Activated effector memory CD4-positive, alpha-beta T cell treated with Interleukin-2 at 50 U/mL for 16 hours (primary cell): ENCODE measurements around the gene VAC14.

Source experiments
- DNase-seq: peaks from one replicate; pipeline ENCODE4 v3.0.0-alpha.2; 2020

Gene VAC14

GRCh38 chr16:70721202-70721963, 79.6 kb downstream of the VAC14 start:
- no peak for DNase-seq

- no peak for DNase-seq
Measured at GRCh38 chr16:70720425-70721201, 80.3 kb downstream of the VAC14 start.

DNA sequence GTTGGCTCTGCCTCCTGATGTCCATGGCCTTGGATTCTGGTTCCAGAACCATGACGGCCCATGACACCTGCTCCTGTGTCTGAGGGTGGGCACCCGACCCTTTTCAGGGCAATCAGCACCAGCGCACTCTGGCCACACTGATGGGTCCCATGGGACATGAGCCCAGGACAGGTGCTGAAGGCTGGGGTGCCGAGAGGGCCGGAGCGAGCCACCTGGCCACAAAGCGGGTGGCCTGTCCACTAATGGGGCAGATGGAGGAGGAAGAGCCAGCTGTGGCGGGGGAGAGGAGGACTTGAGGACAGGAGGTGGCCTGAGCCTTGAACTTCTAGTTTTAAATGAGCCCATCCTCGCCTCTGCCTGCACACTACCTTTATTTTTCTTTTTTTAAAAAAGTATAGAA, 83.9 kb downstream of the VAC14 start:
- no peak for DNase-seq

GRCh38 chr16:70715860-70716357, 85.0 kb downstream of the VAC14 start:
- no peak for DNase-seq

- DNase-seq, result no peak
Measured at GRCh38 chr16:70715055-70715858, 85.7 kb downstream of the VAC14 start.

DNA sequence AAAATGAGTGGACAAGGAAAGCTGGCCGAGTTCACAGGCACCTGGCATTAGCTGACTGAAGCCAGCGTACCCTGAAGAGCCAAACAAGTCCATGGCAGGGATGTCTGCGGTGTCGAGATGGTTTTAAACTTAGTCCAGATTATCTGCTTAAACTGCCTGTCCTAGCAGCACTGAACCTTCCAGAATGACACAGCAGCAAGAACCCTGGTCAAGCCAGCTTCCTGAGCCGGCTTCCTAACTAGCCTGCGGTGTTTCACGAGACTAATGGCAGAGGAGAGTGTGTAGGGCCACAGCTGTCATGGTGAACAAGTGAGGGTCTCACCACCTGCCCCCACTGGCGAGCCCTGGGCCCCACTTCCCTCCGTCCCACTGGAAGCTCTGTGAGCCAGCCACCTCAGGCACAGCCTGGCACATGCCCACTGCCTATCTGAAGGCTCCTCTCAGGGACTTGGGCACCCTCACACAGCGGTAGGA, 86.3 kb downstream of the VAC14 start:
- DNase-seq, result no peak

- no peak for DNase-seq
Measured at GRCh38 chr16:70713824-70714223, 87.1 kb downstream of the VAC14 start.

GRCh38 chr16:70713342-70713741, 87.6 kb downstream of the VAC14 start:
- no peak for DNase-seq

DNA sequence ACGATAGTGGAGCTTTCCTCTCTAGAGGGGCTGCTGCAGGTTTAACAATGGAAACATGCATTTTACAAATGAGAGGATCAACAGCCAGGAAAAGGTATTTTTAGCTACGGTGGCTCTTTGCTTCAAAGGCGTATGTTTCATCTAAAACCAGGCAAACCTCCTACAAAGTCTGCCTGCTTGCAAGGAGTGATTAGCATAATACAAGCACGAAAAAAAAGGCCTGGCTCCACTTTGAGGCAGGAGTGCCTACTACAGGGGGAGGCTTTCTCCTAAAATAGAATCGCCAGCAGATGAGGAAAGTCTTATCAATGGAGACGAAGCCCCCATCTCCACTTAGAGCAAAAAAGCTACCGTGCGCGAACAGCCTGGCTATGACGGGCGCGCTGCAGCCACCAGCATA, 88.0 kb downstream of the VAC14 start:
- DNase-seq, result no peak

GRCh38 chr16:70712359-70712758, 88.6 kb downstream of the VAC14 start:
- DNase-seq, result no peak

DNA sequence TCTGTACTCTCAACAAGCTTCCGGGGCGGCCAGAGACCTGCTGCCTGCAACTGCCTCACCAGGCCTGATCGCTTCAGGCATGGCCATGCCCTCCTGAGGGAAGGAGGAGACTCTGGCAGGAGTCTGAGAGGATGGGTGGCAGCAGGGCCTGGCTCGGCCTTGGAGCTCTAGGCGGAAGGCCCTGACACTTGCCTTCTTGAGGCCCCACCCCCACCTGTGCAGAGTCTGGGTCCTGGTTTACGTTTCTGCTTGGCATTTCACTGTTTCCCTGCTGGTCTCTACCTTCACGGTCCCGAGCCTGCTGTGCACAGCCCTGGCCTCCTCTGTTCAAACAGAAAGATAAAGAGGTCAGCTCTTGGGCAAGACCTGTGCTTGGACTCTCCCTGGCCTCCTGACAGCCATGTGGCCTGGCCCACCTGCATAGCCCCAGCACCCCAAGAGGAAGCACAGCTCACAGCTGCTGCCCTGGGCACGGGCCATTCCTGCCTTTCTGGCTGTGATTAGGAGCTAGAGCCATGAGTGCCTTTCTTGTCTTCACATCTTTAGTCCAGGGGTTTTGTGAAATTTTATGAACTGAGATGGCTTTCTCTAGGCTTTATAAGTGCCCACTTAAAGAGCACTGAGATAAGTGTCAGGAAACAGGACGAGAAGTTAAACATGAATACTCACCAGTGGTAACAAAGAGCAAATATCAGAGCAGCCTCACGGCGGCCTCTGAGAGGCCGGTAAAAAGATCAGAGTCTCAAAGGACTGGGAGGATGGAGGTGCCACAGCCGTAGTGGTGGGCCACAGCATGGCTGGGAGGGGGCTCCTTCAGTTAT, 89.5 kb downstream of the VAC14 start:
- no peak for DNase-seq

- DNase-seq, result no peak
Measured at GRCh38 chr16:70710422-70711210, 90.3 kb downstream of the VAC14 start.

- DNase-seq, result no peak
Measured at GRCh38 chr16:70709942-70710341, 91.0 kb downstream of the VAC14 start.

- DNase-seq, result no peak
Measured at GRCh38 chr16:70709457-70709856, 91.5 kb downstream of the VAC14 start.

GRCh38 chr16:70708366-70709246, 92.4 kb downstream of the VAC14 start:
- no peak for DNase-seq

DNA sequence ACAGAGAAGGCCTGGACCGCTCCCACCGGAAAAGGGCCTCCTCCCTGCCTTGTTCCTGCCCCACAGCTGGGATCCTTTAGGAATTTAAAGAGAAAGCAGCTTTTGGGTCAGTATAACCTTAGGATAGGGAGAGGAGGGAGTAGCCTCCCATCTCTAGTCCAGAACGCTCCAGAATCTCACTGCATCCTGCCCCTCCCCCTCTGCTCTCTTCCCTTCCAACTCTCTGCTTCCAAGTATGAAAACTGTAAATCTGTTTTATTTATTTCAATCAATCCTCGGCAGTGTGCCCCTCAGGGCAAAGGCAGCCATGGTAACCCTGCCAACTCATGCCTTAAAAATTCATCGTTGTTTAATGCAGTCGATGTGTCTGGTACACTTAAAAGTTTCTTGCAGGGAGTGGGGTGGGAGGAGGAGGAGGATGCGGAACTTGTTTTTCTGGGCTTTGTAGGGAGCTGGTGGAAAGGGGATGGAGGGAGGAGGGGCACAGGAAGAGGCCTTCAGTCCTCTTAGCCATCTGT, 94.0 kb downstream of the VAC14 start:
- no peak for DNase-seq

- no peak for DNase-seq
Measured at GRCh38 chr16:70705056-70705455, 95.9 kb downstream of the VAC14 start.

GRCh38 chr16:70704586-70704985, 96.4 kb downstream of the VAC14 start:
- DNase-seq, result no peak

DNA sequence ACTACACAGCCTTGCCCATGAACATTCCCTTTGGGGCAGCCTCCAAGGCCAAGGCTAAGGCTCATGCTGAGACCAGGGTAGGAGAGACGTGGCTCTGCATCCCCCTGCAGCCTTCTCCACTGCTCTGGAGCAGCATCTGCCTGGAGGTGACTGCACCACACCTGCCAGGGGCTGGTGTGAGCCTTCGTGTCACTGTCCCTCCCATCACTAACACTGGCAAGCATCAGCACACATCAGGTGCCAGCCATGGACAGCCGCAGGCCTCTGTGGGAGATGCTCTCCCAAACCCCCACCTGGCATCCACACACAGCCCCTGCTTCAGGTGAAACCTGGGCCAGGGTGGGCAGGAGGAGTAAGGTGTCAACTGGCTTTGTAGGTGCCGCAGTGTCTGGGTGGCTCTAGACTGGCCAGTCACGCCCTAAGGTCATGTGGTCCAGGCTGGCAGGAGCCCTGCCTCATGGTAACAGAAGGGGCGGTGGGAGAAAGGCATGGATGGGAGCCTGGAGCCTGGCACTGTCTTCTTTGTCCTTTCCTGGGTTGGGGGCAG, 97.0 kb downstream of the VAC14 start:
- DNase-seq, result no peak
